ENCODE data around the gene FAM171A1.

DNA sequence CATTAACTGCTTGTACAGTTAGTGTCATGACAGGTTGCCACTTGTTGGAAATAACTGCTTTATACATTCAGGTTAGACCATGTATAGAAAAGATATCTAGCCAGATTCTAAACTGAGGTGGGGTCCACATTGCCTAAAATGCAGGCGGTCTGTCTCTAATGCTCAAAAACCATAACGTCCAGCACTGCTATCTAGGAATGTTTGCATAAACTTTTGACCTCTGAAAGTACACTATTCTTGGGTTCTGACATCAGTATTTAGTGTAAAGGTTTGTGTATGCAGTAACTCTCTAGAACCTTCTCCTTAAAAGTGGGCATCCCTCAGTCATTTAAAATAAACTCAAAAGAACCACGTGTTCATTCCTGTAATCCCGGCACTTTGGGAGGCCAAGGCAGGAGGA is 10.3 kb upstream of the FAM171A1 start:
- TF ChIP-seq, protein P1, sequence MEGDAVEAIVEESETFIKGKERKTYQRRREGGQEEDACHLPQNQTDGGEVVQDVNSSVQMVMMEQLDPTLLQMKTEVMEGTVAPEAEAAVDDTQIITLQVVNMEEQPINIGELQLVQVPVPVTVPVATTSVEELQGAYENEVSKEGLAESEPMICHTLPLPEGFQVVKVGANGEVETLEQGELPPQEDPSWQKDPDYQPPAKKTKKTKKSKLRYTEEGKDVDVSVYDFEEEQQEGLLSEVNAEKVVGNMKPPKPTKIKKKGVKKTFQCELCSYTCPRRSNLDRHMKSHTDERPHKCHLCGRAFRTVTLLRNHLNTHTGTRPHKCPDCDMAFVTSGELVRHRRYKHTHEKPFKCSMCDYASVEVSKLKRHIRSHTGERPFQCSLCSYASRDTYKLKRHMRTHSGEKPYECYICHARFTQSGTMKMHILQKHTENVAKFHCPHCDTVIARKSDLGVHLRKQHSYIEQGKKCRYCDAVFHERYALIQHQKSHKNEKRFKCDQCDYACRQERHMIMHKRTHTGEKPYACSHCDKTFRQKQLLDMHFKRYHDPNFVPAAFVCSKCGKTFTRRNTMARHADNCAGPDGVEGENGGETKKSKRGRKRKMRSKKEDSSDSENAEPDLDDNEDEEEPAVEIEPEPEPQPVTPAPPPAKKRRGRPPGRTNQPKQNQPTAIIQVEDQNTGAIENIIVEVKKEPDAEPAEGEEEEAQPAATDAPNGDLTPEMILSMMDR (IDR thresholded peaks at IDR 0.05; ENCODE audit: low read length), result no peak
- TF ChIP-seq EZH2 (IDR thresholded peaks at IDR 0.05; ENCODE audit: borderline replicate concordance, low read length), result no peak

Data from OCI-LY1 (cell line).